Dedifferentiated amniotic fluid mesenchymal stem cell (primary cell): ENCODE data around the gene GPR157.

Source experiments
- DNase-seq: peaks from one replicate; pipeline ENCODE4 v3.0.0-alpha.2; 2016; ENCODE audit errors: extremely low spot score

GPR157 gene

DNA sequence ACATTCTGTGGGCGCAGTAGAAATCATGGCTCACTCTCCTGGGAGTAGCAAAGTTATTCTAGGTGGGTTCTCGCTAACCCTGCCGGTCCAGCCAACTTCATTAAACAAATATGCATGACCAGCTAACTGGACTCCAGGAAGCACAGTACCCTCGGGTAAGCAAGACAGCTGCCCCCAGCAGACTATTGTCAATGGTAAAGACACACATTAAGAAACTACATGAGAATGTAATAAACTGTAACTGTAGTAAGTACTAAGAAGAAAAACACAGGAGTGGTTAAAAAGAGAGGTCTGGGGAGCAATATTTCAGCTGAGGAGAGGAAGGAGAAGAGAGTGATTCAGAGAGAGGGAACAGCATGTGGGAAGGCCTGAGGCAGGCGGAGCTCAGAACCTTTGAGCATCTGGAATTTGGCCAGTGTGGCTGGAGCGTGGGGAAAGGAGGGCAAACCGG is 66.9 kb downstream of the GPR157 start:
- no peak for DNase-seq

DNA sequence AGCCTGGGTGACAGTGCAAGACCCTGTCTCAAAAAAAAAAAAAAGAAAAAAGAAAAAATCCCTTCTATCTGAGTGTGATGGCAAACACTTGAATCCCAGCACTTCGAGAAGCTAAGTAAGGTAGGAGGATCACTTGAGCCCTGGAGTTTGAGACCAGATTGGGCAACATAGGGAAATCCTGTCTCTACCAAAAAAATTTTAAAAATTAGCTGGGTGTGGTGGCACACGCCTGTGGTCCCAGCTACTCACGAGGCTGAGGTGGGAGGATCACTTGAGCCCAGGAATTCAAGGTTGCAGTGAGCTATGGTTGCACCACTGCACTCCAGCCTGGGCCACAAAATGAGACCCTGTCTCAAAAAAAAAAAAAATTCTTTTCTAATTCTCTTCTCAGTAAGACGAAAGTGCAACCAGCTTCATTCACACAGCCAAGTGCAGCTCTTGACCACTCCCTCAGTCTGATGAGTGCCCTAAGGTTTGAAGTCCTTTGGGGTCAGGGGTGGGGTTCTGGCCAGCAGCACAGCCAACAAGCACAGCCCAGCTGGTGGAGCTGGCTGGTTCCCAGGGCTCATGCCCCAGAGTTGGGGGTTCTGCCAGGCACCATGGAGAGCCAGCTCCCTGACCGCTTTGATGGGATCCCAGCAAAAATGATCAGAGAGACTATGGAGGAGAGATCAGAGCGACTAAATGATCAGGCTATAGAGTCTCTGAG is 67.5 kb downstream of the GPR157 start:
- no peak for DNase-seq

DNA sequence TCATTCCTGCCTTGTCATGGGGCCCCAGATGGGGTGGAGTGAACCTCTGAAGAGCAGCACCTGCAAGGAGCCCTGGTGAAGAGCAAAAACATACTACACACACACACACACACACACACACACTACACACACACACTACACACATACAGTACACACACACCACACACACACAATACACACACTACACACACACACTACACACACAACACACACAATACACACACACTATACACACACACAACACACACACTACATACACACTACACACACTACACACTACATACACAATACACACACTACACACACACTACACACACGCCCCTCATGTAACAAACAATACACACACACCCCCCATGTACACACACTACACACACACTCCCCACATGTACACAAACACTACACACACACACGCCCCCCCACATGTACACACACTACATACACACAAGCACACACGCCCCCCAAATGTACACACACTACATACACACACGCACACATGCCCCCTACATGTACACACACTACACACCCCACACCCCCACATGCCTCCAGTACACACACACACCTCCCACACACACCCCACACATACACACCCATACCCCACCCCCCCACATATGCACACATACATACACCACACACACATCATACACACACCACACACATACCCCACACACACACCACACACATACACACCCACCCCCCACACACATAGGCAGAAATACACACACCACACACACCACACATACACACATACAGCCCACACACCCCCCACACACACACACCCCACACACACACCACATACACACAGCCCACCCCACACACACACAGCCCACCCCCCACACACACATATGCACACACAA is 68.8 kb downstream of the GPR157 start:
- DNase-seq = no peak

DNA sequence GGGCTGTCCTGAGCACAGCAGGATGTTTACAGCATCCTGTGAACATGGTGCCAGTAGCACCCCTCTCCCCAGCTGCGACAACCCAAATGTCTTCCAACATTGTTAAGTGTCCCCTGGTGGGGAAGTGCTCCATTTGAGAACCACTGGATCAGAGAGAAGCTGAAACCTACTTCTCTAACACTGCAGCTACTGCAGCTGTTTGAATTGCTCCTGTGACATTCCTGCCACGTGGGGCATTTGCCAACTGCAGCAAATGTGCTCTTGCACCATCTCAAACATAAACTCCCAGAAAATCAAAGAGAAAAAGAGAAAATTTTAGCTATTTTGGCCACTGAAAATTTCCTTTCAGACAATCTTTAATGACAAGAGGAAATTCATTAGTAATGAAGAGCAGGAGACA is 70.4 kb downstream of the GPR157 start:
- DNase-seq = peak; percentile 29

DNA sequence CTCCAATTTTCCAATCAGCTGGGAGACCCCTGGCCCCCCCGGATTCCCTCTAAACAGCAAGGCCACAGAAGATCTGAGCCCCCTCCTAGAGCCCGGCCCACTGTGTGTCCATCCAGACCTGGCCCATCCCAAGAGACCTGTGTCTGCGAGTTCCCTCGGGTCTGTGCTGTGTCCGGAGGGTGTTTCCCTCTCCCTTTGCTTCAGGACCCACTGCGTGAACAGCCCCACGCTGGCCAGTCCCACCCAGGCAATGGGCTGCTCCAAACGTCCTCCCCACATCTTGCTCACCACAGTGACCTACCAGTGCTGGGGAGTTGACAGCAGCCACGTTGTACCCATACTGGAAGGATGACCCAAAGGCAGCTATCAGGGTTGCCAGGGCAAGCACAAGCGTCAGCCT is 71.1 kb downstream of the GPR157 start:
- DNase-seq = no peak

DNA sequence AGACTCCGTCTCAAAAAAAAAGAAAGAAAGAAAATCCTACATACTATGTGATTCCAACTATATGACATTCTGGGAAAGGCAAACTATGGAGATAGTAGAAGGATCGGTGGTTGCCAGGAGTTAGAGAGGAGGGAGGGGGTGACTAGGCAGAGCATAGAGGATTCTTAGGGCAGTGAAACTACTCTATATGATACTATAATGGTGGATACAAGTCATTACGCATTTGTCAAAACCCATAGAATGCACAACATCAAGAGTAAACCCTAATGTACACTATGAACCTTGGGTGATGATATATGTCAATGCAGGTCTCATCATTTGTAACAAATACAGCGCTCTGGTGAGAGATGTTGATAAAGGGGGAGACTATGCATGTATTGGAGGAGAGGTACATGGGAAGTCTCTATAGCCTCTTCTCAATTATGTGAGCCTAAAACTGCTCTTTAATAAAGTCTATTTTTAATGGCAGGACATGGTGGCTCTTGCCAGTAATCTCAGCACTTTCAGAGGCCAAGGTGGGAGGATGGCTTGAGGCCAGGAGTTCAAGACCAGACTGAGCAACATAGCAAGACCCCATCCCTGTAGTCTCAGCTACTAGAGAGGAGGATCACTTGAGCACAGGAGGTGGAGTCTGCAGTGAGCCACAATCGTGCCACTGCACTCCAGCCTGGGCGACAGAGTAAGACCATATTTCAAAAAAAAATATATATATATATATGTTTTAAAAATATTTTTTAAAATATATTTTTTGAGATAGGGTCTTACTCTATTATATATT is 76.4 kb downstream of the GPR157 start:
- DNase-seq = no peak

DNA sequence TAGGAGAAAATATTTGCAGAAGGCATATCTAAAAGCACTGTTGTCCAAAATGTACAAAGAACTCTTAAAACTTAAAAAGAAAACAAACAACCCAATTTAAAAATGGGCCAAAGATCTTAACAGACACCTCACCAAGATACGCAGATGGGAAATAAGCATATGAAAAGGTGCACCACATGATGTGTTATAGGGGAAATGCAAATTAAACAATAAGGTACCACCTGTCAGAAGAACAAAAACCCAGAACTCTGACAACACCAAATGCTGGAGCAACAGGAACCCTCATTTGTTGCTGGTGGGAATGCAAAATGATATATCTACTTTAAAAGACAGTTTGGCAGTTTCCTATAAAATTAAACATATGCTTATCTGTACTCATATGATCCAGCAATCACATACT is 77.5 kb downstream of the GPR157 start:
- no peak for DNase-seq

DNA sequence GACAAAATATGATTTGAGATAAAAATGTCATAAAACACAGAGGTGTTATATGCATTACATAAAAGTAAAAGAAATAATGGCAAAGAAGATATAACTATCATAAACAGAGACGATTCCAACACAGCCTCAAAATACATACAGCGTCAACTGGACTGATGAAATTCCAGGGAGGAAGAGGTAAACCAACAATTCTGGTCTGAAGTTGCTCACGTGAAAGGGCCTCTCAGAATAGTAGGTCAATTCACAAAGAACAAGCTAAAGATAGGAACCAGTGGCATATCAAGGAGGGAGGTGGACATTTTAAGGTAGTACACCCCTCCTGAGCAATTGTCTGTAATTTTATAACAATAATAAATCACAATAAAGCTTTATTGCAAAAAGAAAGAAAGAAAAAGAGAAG is 78.1 kb downstream of the GPR157 start:
- no peak for DNase-seq
